Measurements from ENCODE around the gene TBK1.
"Not testable (repeated sequence)": the region's sequence is repeated elsewhere in the genome, so short reads cannot be mapped to it uniquely, and the experiment has no call there.

The TBK1 gene

GRCh38 chr12:64538121-64538520 is 86.2 kb downstream of the TBK1 start:
- DNase-seq (ENCODE audit: extremely low read depth in 1 of 2, low read depth in 1 of 2), result no peak

- DNase-seq (ENCODE audit: extremely low read depth in 1 of 2, low read depth in 1 of 2), result not testable (repeated sequence)
These were observed 90.6 kb downstream of the TBK1 start for GRCh38 chr12:64542409-64543047.

- DNase-seq (ENCODE audit: extremely low read depth in 1 of 2, low read depth in 1 of 2), result no peak
These were observed 92.6 kb downstream of the TBK1 start for GRCh38 chr12:64544371-64545080.

- no peak for DNase-seq (ENCODE audit: extremely low read depth in 1 of 2, low read depth in 1 of 2)
These were observed 93.1 kb downstream of the TBK1 start for GRCh38 chr12:64545081-64545382.

- no peak for DNase-seq (ENCODE audit: extremely low read depth in 1 of 2, low read depth in 1 of 2)
These were observed 97.2 kb downstream of the TBK1 start for GRCh38 chr12:64549108-64549507.

- DNase-seq (ENCODE audit: extremely low read depth in 1 of 2, low read depth in 1 of 2), result no peak
These were observed 98.8 kb downstream of the TBK1 start for GRCh38 chr12:64550755-64551154.

GRCh38 chr12:64551676-64552075 is 99.8 kb downstream of the TBK1 start:
- no peak for DNase-seq (ENCODE audit: extremely low read depth in 1 of 2, low read depth in 1 of 2)
